GM18520 (cell line): ENCODE results near the gene PELI1.

Experiments used
- ATAC-seq: cut with Tn5 transposase; IDR thresholded peaks from one replicate; pipeline ENCODE4 v1.9.1; 2021; ENCODE audit not compliant: unreplicated experiment

PELI1 gene, protein sequence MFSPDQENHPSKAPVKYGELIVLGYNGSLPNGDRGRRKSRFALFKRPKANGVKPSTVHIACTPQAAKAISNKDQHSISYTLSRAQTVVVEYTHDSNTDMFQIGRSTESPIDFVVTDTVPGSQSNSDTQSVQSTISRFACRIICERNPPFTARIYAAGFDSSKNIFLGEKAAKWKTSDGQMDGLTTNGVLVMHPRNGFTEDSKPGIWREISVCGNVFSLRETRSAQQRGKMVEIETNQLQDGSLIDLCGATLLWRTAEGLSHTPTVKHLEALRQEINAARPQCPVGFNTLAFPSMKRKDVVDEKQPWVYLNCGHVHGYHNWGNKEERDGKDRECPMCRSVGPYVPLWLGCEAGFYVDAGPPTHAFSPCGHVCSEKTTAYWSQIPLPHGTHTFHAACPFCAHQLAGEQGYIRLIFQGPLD

DNA sequence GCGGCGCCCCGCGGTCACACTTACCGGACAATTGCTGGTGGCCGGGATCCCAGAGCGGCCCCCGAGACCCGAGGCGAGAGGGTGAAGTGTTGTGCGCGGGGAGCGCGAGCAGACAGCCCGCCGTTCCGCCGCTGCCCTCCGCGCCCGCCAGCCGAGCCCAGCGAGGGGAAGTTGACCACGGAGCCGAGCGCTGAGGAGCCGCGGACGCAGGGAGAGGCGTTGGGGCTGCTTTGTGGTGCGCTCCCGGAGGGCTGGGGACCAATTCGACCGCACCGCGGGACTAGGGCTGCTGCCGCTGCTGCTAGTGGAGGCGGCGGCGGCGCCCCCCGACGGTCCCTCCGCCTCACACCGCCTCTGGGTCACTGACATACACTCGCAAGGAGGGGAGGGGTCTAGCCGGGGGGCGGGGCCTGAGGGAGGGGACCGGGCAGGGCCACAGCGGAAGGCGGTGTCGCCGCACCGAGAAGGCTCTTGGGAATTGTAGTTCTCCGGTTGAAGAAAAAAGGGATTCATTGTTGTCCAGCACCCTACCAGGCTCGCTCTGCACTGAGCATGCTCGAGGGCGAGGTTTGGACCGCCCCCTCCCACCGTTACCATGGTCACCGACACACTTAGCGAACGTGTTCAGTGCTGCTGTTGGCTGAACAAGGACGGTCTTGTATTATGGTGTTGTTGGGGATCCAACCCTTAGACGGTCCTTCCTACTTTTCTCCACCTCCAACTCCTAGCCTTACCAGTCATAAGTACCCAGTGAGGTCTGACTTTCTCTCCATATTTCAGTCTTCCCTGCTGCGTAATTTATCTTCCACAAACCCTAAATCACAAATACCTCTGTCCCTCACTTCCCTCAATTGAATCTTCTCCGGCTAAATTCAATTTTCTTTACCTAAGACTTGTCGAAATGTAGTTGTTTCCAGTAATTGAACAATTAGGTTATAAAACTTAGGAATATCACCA, at the start of gene PELI1:
Gene PELI1, minus strand, starts transcription at position 364 of the 957 bp plus-strand sequence. CDS start 36,110 bp downstream, outside the sequence.
- ATAC-seq = peak; percentile 70

DNA sequence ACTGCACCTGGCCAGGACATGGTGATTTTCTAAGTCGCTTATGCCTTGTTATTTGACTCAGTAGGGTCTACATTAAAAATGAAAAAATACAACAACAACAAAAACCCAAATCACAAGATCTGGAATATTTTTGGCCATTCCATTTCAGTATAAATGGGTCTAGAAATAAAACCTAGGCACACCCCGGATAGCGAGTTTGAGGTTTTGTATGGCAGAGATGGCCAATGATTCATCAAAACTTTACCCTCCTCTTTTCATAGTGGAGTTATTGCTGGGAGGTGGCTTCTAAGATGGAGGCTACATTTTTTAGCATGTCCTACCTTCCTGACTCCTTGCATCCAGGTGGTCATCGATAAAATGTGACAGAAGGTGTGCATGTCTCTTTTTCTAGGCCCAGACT, 49.3 kb upstream of the PELI1 start:
- no peak for ATAC-seq

DNA sequence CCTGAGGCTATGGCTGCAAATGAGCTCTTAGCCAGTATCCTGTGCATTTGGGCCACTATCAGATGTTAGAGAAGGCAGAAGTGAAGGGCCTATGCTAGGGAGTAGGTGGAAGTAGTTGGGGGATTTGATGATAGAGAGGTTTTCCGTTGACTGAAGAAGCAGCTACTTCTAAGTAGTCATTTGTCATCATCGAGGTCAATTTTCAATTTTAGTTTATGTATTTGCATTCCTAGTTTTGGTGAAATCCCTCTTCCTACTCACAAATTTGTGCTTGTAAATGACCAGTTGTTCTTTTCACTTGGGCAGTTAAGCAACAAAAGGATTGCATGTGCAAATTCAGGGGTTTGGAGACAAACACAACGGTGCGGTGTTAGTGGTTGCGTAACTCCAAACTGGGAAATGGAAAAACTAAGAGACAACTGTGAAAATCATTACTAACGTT, 48.5 kb upstream of the PELI1 start:
- ATAC-seq = no peak

DNA sequence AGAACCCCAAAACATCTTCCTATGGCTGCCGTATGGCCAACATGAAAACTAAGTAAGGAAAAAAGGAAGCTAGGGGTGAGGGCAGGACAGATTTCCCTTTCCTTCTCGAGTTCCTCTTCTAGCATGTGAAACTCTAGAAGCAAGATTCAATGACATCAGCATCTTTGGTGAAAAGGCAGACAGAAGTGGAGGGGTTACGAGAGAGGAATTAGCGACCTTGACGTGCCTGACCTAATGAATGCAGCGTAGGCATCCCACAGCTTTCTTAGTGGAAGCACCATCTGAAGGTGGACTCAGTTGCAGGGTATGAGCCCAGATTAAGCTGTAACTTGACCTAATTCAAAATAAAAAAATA, 47.9 kb upstream of the PELI1 start:
- no peak for ATAC-seq

DNA sequence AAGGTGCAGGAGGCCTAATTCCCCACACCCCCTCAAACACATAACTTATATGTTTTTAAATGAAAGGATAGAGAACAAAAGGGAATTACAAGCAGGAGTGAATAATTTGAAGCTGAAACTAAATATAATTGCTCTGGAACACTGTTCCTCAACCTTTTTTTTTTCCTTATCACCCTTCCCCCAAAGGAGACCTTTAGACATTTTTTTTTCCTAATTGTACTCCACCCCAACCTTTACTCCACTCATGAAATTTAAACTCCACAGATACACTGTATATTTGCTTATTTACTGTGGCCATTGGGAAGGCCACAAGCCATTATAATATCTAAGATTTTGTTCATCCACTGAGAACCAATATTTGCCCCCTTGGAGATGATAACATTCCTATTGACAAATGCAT, 45.4 kb upstream of the PELI1 start:
- ATAC-seq = no peak

DNA sequence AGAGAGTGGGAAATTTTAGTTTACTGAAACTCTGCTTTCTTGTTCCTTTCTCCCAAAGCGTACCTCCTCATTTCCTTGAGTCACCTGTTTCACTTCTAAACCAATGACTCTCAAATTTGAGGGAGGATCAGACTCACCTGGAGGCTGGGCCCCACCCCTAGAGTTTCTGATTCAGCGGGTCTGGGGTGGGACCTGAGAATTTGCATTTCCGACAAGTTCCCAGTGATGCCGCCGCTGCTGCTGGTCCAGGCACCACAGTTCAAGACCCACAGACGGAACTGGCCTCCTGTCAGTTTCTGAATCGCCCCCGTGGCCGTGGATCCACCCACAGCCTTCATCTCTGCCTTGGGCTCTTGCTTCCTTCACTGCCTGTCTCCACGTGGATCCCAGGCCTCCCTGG, 44.9 kb upstream of the PELI1 start:
- ATAC-seq = no peak

DNA sequence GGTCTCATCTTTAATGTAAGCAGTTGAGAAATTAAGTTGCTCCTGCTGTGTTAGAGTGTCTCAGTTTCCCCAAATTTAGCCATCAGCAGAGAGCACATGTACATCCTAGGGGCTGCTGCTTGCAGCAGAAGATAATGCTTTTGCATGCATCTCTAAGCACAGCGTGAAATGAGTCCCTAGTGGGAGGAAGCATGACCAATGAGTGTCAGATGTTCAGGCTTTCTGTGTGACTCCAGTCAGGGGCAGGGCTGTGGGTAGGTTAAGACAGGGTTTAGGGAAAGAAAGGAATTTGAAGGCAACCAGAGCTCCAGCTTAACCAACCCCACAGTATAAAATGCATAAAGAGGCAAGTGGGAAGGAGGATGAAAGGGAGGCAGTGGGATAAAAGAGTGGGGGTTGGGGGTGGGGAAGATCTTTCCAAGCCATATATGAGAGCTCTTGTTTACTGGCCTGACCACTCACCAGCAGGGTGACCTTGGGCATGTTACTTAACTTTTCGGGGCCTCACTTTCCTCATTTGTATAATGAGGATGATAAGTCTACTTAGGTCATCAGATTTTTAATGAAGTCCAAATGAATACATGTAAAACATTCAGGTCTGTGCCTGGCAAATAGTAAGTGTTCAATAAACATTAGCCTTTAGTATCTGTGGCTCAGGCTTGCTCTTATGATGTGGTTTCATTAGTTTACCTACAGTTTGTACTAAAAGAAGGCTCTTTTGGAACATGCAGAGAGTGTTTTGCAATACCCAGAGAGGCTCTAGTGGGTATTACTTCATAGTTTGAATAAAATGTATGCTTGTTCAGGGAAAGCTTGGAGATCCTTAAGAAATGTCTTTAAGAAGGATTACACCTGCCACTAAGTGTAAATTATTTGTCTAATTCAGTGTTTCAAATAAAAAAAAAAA, 42.7 kb upstream of the PELI1 start:
- no peak for ATAC-seq

DNA sequence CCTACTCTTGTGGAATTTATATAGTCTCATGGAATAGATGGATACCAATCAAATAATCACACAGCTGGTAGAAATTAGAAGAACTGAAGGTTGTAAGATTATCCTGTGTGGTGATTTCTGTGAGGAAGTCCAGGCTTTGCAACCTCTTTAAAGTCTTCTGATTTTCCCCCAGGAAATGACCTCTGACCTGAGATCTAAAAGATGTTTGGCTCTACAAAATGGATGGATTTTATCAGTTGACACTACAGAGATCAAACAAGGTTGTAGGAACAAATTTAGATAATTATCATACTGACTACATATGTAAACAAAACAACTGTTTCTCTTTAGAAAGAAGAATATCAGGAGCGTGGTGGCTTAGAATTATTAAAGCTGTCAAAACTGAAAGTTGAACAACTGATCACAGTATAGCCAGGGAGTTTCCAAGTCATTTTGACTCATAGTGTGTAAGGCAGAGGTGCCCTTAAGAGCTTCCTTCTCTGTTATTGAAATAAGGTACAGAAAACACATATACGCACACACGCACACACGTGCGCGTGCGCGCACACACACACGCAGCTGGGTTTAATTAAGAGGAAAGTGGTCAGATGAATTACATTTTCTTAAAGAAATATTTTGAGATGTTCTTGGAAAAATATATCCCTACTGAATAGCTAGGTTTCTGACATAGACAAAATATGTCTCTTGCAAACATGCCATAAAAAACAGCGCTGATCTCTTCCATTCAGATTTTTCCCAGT, 35.5 kb upstream of the PELI1 start:
- peak; percentile 95 for ATAC-seq

DNA sequence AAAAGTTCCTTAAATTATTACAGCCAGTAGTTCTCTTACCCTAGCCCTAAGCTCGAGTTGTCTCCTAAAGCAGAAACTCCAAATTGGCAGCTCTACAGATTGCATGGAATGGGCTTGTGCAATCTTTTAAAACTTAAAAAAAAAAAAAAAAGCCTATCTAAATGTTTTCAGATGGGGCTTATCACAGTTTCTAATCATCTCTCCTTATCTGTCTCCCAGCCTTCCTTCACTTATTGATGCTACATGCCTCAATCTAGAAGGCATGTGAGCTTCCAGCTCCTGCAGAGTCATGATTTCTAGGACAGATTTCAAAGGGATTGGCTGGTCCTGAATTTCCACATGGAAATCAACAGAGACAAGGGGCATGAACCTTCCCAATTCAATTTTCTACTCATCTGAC, 33.1 kb upstream of the PELI1 start:
- no peak for ATAC-seq

DNA sequence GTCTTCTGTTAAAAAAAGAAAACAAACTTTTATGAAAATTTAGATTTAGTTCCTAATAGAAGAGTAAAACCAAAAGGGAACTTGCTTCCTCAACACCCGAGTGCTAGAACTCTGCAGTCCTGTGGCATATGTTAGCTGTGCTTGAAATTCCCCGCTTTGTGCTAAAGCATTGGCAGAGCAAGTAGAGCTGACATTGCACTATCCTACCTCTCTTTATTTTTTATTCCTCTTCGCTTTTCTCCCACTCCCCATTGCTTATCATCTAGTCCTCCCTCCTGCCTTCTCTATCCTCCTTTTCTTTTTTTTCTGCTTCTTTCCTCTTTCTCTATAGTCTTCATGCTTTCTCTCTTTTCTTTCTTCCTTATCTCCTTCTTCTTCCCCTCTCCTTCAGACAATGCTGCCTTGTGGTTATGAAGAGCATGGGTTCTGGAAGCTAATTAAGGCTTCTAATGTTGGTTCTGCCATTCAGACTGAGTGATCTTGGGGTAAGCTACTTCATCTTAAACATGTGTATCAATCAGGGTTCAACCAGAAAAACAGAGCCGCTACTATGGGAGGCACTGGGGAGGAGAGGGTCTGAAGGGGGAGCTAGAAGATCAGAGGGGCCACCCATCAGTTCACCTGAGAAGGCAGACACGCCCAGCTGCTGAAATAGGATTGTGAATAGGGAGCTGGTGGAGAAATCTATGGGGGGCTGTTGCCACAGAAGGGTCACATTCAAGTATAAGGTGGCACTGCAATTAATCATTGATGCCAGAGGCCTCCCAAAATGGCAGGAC, 31.4 kb upstream of the PELI1 start:
- no peak for ATAC-seq

DNA sequence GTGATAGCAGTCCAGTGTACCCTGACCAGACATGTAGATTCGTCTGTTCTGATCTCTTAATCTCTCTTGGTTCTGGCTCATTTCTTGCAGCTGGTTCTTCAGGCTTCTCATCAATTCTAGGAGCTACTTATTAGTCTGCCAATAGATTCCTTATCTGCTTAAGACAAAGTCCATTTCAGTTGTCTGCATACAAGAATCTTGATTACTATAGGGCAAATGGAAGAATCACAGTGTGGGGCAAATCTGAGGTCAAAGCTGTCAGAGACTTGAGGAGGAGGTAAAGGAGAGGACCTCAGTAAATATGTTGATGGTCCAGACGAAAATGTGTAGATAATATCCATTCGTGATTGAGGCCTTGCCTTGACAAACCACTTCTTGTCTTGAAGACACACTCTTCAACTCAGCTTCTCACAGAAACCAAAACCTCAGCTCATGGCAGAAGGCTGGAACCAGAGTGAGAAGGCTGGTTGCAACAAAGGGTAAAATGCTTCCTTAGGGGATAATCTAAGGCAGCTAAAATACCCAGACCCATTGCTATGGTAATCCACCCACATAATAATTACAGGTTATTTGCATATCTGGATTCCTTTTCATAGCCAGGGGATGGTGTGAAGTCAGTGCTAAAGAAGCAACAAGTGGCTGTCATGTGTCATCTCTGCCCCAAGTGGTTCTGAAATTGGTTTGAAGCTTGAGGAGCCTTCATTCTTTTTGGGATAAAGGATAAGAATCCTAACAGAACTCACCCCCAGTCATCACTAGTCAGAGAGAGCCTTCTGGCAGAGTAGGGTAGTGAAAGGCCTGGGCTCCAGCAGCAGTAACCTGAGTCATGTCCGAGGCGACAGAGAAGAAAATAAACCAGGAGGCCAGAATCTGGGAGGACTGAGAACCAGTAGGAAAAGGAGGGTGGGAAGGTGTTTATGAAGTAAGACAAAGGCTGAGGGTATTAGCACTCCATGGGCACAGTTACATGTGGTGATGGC, 29.2 kb upstream of the PELI1 start:
- no peak for ATAC-seq

DNA sequence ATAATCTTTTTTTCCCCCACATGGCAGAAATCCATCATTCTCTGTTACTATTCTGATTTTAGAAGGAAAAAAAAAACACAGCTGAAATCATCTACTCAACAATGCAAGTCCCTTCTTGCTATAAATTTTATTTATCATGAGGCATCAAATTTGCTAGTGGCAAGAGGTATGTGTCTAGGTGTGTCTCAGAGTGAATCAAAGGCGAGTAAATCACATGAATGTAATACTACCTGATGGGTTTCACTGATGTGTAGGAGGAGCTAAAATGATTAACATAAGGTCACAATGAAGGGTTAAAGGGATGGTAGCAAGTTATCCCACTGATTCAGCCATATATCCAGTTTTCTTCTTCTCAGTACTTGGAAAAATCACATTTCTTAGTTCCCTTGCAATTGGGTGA, 24.5 kb upstream of the PELI1 start:
- no peak for ATAC-seq

DNA sequence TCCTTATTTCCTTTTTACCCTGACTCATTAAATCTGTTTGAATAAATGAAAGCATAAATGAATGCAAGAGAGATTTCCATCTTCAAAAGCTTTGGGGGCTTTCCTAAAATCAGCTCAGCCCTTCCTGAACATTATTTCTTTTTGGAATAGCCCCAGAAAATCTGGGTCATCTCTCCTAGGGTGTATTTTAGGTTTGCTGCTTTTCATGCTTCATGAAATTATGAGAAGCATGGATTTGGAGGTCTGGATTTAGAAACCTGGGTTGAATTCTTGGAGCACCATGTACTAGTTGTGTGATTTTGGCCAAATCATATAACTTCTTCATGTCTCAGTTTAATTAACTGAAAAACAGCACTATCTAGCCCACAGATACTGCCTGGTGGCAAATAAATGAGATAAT, 24.0 kb upstream of the PELI1 start:
- no peak for ATAC-seq

DNA sequence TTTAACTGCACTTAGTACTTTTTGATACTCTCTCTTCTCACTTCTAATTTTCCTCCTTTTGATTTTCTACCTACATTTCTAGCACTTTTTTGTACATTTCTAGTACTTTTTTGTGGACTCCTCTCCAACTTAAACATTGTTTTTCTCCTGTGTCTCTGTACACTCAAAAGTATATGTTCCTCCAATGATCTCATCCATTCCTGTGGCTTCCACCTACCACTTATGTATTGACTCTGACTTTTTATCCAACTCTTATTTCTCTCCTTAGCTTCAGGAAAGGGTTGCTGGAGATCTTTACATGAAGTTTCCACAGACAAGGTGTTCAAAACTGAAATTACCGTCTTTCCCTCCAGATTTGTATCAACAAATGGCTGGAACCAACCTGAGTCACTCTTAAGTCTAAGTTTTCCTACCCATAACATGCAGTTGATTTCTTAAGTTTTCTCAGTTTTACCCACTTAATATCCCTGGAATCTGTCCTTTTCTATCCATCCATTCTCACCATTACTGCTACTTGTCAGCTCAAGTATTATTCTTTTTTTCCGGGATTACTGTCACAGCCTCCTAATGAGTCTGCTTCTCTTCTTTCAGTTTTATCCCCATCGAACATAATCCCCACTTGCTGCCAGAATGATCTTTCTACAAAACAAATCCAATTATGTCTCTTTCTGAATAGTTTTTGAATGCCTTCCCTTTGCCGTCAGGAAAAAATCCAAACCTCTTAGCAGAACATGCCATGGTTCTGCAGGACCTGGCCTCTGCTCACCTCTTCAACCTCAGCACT, 22.6 kb upstream of the PELI1 start:
- no peak for ATAC-seq

DNA sequence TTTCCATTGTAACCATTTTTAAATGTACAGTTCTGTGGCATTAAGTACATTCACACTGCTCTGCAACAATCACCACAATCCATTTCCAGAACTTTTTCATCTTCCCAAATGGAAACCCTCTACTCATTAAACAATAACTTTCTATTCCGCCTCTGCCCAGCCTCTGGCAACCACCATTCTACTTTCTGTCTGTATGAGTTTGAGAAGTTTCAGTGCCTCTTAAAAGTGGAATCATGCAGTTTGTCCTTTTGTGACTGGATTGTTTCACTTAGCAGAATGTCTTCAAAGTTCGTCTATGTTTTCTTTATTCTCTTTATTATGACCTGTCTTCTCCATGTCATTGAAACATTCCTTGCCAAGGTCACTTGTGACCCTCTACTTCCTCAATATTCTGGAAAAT, 22.0 kb upstream of the PELI1 start:
- no peak for ATAC-seq

DNA sequence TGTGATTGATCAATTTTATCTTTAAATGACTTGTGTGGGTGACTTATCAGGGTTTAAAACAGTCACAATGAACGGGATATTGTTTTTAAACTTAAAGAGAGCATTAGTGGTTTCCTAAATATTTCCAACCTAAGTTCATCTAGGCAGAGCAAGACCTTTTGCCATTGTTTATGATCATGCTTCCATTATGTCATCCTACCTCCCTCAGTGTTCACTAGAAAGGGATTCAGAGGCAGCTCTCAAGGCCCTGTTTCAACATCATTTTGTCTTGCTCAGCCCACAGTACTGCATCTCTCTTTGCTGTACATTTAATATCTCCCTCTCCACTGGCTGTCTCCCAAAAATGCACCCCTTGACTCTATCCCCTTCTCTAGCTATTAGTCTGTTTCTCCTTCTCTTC, 21.5 kb upstream of the PELI1 start:
- ATAC-seq = no peak

DNA sequence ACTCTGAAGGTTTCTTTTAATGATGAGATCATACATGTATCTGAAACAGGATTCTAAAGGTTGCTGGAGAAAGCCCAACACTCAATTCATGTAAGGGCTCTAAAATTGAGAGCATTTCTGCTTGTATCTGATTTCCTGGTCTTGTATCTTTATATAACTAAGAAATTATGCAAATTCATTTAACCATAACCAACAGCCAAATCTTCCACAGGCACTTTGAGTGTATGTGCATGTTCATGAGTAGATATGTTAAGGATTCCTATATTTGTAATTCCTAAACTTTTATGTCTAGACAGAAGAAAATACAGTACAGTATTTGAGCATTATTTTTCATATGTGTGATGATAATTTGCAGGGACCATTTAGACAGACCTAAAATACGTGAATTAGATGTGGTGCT, 20.4 kb upstream of the PELI1 start:
- no peak for ATAC-seq

DNA sequence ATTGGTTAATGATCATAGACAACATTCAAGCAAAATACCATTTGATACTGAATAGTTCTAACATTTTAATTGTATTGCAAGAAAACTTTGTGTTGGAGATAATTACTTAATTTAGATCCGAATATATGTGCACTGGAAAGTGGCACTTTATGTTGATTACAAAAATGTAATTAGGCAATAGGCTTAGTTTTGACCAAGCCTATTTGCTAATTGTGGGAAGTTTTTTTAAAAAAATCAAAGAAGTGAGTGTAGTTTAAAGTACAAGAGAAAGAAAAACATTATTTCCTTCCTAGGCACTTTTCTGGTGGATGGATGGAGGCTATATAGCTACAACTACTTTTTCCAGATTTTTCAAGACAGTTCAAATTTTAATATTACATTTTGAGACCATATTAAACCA, 18.3 kb upstream of the PELI1 start:
- no peak for ATAC-seq
